Measurements from ENCODE around the gene ZSCAN29. TPM values are rescaled to one million over a fixed set of nuclear protein-coding genes. Genes with fewer than 3 reads are reported as not detected.

The ZSCAN29 gene
- total and polyA plus RNA-seq, 2 donors (not counting 1 experiment from before 2014, with no cell fraction given): 16.1 to 51.5 TPM

DNA sequence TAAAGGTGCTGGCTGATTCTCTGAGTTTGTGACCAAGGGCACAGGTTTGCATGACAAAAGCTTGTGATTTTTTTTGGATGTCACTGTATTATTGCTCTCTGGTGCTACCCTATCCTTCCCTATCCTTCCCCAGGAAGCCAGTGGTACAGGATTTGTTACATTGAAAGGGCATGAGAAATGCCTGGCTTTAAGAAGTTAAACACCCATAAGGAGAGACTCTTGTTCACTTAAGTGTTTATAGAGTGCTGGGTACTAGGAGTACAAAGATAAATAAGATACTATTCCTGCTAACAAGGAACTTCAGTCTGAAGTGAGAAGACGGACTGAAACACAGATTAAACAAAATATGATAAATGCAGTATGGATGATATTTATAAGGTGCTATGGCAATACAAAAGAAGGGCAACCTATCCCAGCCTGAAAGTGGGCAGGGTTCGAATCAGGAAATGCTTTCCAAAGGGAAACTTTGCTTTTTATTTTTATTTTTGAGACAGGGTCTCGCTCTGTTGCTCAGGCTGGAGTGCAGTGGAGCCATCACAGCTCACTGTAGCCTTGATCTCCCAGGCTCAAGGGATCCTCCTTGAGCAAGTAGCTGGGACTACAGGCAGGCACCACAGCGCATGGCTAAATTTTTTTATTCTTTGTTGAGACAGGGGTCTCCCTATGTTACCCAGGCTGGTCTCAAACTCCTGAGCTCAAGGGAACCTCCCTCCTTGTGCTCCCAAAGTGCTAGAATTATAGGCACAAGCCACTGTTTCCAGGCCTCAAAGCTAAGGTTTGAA is 51.7 kb downstream of the ZSCAN29 start:
- 83% methylated on average over 2 of the region's 4 CpGs for WGBS (ENCODE audit: insufficient coverage)
- ATAC-seq (ENCODE audit: low read depth) (no peak), DNase-seq (no peak)
- Histone ChIP-seq H3K4me2 (replicated peaks; ENCODE audit: low read depth, low read length, poor library complexity, severe bottlenecking) (no peak overlapping the region), H4K20me1 (ENCODE audit: control insufficient read depth, insufficient read depth, low read length, poor library complexity, severe bottlenecking) (no peaks in the 10 kb centered on the region), H3K4me3 (ENCODE audit: control extremely low read depth in 1 of 5, extremely low read depth in 1 of 5, insufficient read depth in 1 of 5, low read depth in 2 of 5, low read length in 4 of 5) (no peak overlapping the region), H2AFZ (ENCODE audit: insufficient read depth, low read depth, low read length, poor library complexity, severe bottlenecking) (no peak overlapping the region), H3K4me1 (ENCODE audit: control insufficient read depth in 2 of 2, insufficient read depth in 2 of 2, low read length in 2 of 2) (no peaks in the 10 kb centered on the region), H3K9me3 (ENCODE audit: control extremely low read depth in 1 of 3, control insufficient read depth in 2 of 3, insufficient read depth in 1 of 3, low read length in 2 of 3) (no peaks in the 10 kb centered on the region), H3K79me2 (ENCODE audit: control insufficient read depth, insufficient read depth, low read length) (no peaks in the 10 kb centered on the region), H3K36me3 (replicated peaks in 1 of 2; ENCODE audit: control extremely low read depth in 1 of 2, control insufficient read depth in 1 of 2, extremely low read depth in 1 of 2, insufficient read depth in 2 of 2, low read length in 1 of 2) (no peaks in the 10 kb centered on the region), H3K27ac (ENCODE audit: low read length in 2 of 2) (no peak overlapping the region), H3K27me3 (replicated peaks in 1 of 4; ENCODE audit: control extremely low read depth in 1 of 4, control insufficient read depth in 3 of 4, insufficient read depth in 4 of 4, low read length in 3 of 4) (peaks cover 0 to 11% (median 5%) of the 10 kb centered on the region in 4 experiments), H3K9ac (ENCODE audit: low read length) (no peak overlapping the region)
- Mint-ChIP-seq H3K27me3 (peaks cover 21% of the 10 kb centered on the region), H3K27ac (no peak overlapping the region), H3K4me3 (no peak overlapping the region), H3K4me1 (no peaks in the 10 kb centered on the region), H3K9me3 (ENCODE audit: insufficient read depth) (no peaks in the 10 kb centered on the region)
- ChIA-PET CTCF (interaction anchor here (1.2 kb wide), 1 partner anchor 94 kb away, joined by 3 read pairs; no protein-coding TSS in a partner anchor), POLR2A (no interaction called here)
- intact Hi-C loops (cut with micrococcal nuclease): no loop called here
- no peak for TF ChIP-seq EZH2 (IDR thresholded peaks at IDR 0.05; ENCODE audit: borderline replicate concordance, insufficient read depth, low read depth, low read length, poor library complexity, severe bottlenecking)
- TF ChIP-seq, protein P1, sequence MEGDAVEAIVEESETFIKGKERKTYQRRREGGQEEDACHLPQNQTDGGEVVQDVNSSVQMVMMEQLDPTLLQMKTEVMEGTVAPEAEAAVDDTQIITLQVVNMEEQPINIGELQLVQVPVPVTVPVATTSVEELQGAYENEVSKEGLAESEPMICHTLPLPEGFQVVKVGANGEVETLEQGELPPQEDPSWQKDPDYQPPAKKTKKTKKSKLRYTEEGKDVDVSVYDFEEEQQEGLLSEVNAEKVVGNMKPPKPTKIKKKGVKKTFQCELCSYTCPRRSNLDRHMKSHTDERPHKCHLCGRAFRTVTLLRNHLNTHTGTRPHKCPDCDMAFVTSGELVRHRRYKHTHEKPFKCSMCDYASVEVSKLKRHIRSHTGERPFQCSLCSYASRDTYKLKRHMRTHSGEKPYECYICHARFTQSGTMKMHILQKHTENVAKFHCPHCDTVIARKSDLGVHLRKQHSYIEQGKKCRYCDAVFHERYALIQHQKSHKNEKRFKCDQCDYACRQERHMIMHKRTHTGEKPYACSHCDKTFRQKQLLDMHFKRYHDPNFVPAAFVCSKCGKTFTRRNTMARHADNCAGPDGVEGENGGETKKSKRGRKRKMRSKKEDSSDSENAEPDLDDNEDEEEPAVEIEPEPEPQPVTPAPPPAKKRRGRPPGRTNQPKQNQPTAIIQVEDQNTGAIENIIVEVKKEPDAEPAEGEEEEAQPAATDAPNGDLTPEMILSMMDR (IDR thresholded peaks at IDR 0.05): no peak

DNA sequence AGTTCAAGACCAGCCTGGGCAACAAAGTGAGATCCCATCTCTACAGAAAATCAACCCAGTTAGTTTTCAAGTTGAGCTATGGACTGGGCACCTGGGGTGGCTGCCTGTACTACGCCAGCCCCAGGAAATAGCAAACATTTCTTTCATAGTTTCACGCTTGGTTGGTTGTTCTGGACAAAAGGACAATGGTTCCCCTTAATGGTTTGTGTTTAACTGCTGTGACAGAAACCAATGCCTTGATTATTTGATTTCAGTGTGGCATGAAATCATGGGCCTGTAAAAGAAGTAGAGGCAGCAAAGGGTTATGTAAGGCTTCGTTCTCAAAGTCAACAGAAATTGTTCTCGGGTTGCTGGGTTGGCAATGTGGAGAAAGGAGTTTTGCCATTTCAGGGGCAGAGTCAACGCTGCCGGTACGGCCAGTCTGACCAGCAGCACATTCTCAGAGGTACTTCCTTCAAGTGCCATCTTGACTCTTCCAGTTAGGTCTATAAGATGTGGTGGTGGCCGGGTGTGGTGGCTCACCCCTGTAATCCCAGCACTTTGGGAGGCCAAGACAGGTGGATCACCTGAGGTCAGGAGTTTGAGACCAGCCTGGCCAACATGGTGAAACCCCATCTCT is 53.2 kb downstream of the ZSCAN29 start:
- H3K27me3 ChIP-seq (replicated peaks in 1 of 4; ENCODE audit: control extremely low read depth in 1 of 4, control insufficient read depth in 3 of 4, insufficient read depth in 4 of 4, low read length in 3 of 4): peaks cover 0 to 14% (median 5%) of the 10 kb centered on the region in 4 experiments
- no peak overlapping the region for H2AFZ ChIP-seq (ENCODE audit: insufficient read depth, low read depth, low read length, poor library complexity, severe bottlenecking)
- H3K4me1 Mint-ChIP-seq: no peaks in the 10 kb centered on the region
- H3K4me2 ChIP-seq (replicated peaks; ENCODE audit: low read depth, low read length, poor library complexity, severe bottlenecking): no peak overlapping the region
- 94% methylated on average over 4 of the region's 8 CpGs for WGBS (ENCODE audit: insufficient coverage)
- no peak overlapping the region for H3K27ac Mint-ChIP-seq
- no peak overlapping the region for H3K4me3 Mint-ChIP-seq
- TF ChIP-seq, protein P1 (IDR thresholded peaks at IDR 0.05): no peak
- TF ChIP-seq EZH2 (IDR thresholded peaks at IDR 0.05; ENCODE audit: borderline replicate concordance, insufficient read depth, low read depth, low read length, poor library complexity, severe bottlenecking): no peak
- H3K9me3 Mint-ChIP-seq (ENCODE audit: insufficient read depth): no peaks in the 10 kb centered on the region
- no peak for DNase-seq
- no peak overlapping the region for H3K9ac ChIP-seq (ENCODE audit: low read length)
- ChIA-PET POLR2A (no interaction called here), CTCF (no interaction called here)
- no peaks in the 10 kb centered on the region for H4K20me1 ChIP-seq (ENCODE audit: control insufficient read depth, insufficient read depth, low read length, poor library complexity, severe bottlenecking)
- ATAC-seq (ENCODE audit: low read depth): no peak
- H3K4me1 ChIP-seq (ENCODE audit: control insufficient read depth in 2 of 2, insufficient read depth in 2 of 2, low read length in 2 of 2): no peaks in the 10 kb centered on the region
- peaks cover 31% of the 10 kb centered on the region for H3K27me3 Mint-ChIP-seq
- no peak overlapping the region for H3K4me3 ChIP-seq (ENCODE audit: control extremely low read depth in 1 of 5, extremely low read depth in 1 of 5, insufficient read depth in 1 of 5, low read depth in 2 of 5, low read length in 4 of 5)
- no peaks in the 10 kb centered on the region for H3K9me3 ChIP-seq (ENCODE audit: control extremely low read depth in 1 of 3, control insufficient read depth in 2 of 3, insufficient read depth in 1 of 3, low read length in 2 of 3)
- intact Hi-C loops (cut with micrococcal nuclease): no loop called here
- no peaks in the 10 kb centered on the region for H3K79me2 ChIP-seq (ENCODE audit: control insufficient read depth, insufficient read depth, low read length)
- no peaks in the 10 kb centered on the region for H3K36me3 ChIP-seq (replicated peaks in 1 of 2; ENCODE audit: control extremely low read depth in 1 of 2, control insufficient read depth in 1 of 2, extremely low read depth in 1 of 2, insufficient read depth in 2 of 2, low read length in 1 of 2)
- no peak overlapping the region for H3K27ac ChIP-seq (ENCODE audit: low read length in 2 of 2)

Data from B cell (primary cell).